ENCODE data around the gene SERPINI1. TPM values are rescaled to one million over a fixed set of nuclear protein-coding genes. Genes with fewer than 3 reads are reported as not detected.

Gene SERPINI1
- total and polyA plus RNA-seq, 9 of the 15 experiments (the other 6 are each of a cell fraction or from before 2014, with no cell fraction given) = 1.6 to 9.9 (median 3.5) TPM

- no peak for TF ChIP-seq MCM7 (IDR thresholded peaks at IDR 0.05)
- peak; percentile 10 to 83; a peak in 2 of 4 replicates for TF ChIP-seq MLLT1 (IDR thresholded peaks at IDR 0.05)
- no peak for TF ChIP-seq ZNF436 (CRISPR knock-in tag; IDR thresholded peaks at IDR 0.05)
- no peak for TF ChIP-seq VEZF1 (CRISPR knock-in tag; IDR thresholded peaks at IDR 0.05)
- no peak for TF ChIP-seq PHF21A (IDR thresholded peaks at IDR 0.05; ENCODE audit: borderline replicate concordance, low read depth)
- no peak for TF ChIP-seq SMARCC2 (IDR thresholded peaks at IDR 0.05; ENCODE audit: low read depth)
- TF ChIP-seq KDM2B (CRISPR knock-in tag; IDR thresholded peaks at IDR 0.05) = no peak
- TF ChIP-seq IFI16 (CRISPR knock-in tag; IDR thresholded peaks at IDR 0.05) = no peak
- no peak for TF ChIP-seq SOX6 (IDR thresholded peaks at IDR 0.05)
- TF ChIP-seq POLR2G (IDR thresholded peaks at IDR 0.05; ENCODE audit: low read depth, low read length) = no peak
- no peak for TF ChIP-seq USF1 (CRISPR knock-in tag; IDR thresholded peaks at IDR 0.05)
- no peak for TF ChIP-seq CBFA2T2 (conservative IDR thresholded peaks at IDR 0.05)
- TF ChIP-seq ZNF282 (CRISPR knock-in tag; IDR thresholded peaks at IDR 0.05) = no peak
- TF ChIP-seq ZHX1 (conservative IDR thresholded peaks at IDR 0.05; ENCODE audit: low read length) = no peak
- TF ChIP-seq TEAD1 (CRISPR knock-in tag; IDR thresholded peaks at IDR 0.05) = no peak
- no peak for TF ChIP-seq SREBF1 (IDR thresholded peaks at IDR 0.05; ENCODE audit: borderline replicate concordance, low read depth, low read length)
- no peak for TF ChIP-seq ZNF133 (CRISPR knock-in tag; IDR thresholded peaks at IDR 0.05)
- no peak for TF ChIP-seq ZBTB8A (IDR thresholded peaks at IDR 0.05; ENCODE audit: partially characterized antibody)
- peak; percentile 50 for TF ChIP-seq ATF3 (IDR thresholded peaks at IDR 0.05)
- TF ChIP-seq ATF3 (CRISPR knock-in tag; conservative IDR thresholded peaks at IDR 0.05) = no peak
- no peak for TF ChIP-seq MCM5 (IDR thresholded peaks at IDR 0.05; ENCODE audit: low read depth)
Measured at GRCh38 chr3:167732313-167733065, 3.0 kb upstream of the SERPINI1 start (continued).

Measured in K562 (cell line).